Measurements from ENCODE around the gene ARID1B. TPM values are rescaled to one million over a fixed set of nuclear protein-coding genes. Genes with fewer than 3 reads are reported as not detected.

The ARID1B gene
- total RNA-seq, 1 donor from 2014 or later, result 97.2 TPM

DNA sequence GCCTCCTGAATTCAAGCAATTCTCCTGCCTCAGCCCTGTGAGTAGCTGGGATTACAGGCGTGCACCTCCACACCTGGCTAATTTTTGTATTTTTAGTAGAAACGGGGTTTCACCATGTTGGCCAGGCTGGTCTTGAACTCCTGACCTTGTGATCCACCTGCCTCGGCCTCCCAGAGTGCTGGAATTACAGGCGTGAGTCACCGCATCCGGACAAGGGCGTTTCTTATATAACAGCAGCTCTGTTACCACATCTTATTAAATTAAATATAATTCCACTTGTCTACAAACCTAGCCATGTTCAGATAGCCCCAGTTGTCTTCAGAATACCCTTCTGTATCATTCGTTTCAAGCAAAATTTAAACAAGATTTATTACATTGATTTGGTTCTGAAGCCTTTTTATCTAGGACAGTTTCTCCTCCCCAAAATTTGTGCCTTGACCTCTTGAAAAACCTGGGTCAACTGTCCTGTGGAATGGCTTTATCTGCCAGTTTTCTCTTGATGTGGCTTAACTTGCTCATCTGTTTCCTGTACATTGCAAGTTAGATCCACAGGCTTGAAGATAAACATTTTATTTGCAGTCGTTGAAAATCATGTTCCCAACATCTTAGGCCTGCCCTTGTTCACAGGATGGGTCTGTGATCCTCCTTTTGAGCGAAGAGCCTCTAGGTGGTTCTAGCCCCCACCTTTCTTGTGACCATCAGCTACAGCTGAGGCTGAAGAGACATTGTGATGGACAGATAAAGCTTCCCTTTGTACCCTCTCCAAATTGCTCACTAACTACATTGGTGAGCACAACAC, 132.2 kb downstream of the ARID1B start:
- Mint-ChIP-seq H3K27ac (no peak overlapping the region), H3K4me1 (ENCODE audit: unreplicated experiment) (peaks cover 9% of the 10 kb centered on the region), H3K27me3 (no peaks in the 10 kb centered on the region), H3K9me3 (peaks cover 4% of the 10 kb centered on the region), H3K36me3 (peaks cover 27% of the 10 kb centered on the region), H3K4me3 (no peak overlapping the region)
- TF ChIP-seq, protein P1, sequence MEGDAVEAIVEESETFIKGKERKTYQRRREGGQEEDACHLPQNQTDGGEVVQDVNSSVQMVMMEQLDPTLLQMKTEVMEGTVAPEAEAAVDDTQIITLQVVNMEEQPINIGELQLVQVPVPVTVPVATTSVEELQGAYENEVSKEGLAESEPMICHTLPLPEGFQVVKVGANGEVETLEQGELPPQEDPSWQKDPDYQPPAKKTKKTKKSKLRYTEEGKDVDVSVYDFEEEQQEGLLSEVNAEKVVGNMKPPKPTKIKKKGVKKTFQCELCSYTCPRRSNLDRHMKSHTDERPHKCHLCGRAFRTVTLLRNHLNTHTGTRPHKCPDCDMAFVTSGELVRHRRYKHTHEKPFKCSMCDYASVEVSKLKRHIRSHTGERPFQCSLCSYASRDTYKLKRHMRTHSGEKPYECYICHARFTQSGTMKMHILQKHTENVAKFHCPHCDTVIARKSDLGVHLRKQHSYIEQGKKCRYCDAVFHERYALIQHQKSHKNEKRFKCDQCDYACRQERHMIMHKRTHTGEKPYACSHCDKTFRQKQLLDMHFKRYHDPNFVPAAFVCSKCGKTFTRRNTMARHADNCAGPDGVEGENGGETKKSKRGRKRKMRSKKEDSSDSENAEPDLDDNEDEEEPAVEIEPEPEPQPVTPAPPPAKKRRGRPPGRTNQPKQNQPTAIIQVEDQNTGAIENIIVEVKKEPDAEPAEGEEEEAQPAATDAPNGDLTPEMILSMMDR (conservative IDR thresholded peaks at IDR 0.05), result no peak
- DNase-seq (ENCODE audit: extremely low spot score, unreplicated experiment), result no peak

DNA sequence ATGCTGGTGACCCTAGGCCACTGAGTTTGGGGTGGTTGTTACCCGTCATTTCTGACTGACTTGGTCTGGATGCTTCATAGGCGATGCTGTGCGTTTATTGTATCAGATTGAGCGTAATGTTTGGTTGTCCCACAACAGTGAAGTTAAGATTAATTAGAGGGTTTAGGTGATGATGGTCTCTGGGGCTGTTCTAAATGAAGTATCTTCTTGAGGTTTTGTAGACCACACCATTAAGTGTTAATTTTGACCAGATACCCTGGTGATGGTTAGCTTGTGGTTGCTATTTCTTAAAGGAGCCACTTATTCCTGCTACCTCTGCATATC, 132.8 kb downstream of the ARID1B start:
- Mint-ChIP-seq H3K27ac (no peak overlapping the region), H3K36me3 (peaks cover 32% of the 10 kb centered on the region)

DNA sequence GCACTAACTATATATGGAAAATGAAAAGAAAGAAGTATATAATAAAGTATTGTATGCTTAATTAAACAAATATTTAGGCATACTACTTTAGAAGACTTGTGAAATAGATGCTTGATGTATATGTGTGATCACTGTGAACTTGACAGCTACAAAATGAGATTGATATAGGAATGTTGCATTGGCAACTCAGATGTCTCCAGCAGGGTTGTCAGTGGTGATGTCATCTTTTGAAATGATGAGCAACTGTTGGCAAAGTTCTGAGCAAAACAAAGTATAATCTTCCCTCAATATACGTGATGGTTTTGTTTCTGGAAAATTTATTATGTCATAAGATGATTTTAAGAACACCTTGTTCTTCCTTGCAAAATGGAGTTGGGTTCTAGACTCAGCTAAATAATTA, 133.8 kb downstream of the ARID1B start:
- no peak overlapping the region for H3K4me3 Mint-ChIP-seq
- DNase-seq (ENCODE audit: extremely low spot score, unreplicated experiment), result no peak
- H3K9me3 Mint-ChIP-seq, result peaks cover 4% of the 10 kb centered on the region
- H3K27me3 Mint-ChIP-seq, result no peaks in the 10 kb centered on the region
- no peak overlapping the region for H3K27ac Mint-ChIP-seq
- H3K4me1 Mint-ChIP-seq (ENCODE audit: unreplicated experiment), result peaks cover 11% of the 10 kb centered on the region
- TF ChIP-seq, protein P1 (conservative IDR thresholded peaks at IDR 0.05), result no peak
- H3K36me3 Mint-ChIP-seq, result peaks cover 30% of the 10 kb centered on the region

More for the DNA sequence above, 132.8 kb downstream of the ARID1B start:
- TF ChIP-seq, protein P1 (conservative IDR thresholded peaks at IDR 0.05), result no peak
- Mint-ChIP-seq H3K9me3 (peaks cover 4% of the 10 kb centered on the region), H3K27me3 (no peaks in the 10 kb centered on the region), H3K4me1 (ENCODE audit: unreplicated experiment) (peaks cover 9% of the 10 kb centered on the region), H3K4me3 (no peak overlapping the region)
- DNase-seq (ENCODE audit: extremely low spot score, unreplicated experiment), result no peak

DNA sequence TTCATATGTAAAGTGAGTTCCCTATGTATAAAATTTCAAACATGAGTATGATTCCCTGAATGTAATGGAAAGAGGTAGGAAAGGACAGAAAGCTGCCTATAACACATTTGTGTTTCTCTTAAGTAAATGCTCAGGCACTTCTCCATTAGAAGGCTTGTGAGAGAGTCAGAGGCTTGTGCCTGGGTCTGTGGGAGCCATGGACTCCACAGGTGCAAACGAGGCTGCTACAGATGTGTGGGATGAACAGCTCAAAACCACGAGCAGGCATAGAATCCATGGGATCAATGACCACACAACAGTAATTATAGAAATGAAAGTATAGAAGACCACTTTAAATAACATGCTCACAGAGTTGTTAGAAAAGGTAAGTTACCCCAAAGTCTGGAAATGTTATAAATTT, 134.4 kb downstream of the ARID1B start:
- peaks cover 17% of the 10 kb centered on the region for H3K4me1 Mint-ChIP-seq (ENCODE audit: unreplicated experiment)
- H3K9me3 Mint-ChIP-seq, result peaks cover 4% of the 10 kb centered on the region
- TF ChIP-seq, protein P1 (conservative IDR thresholded peaks at IDR 0.05), result no peak
- DNase-seq (ENCODE audit: extremely low spot score, unreplicated experiment), result no peak
- no peaks in the 10 kb centered on the region for H3K27me3 Mint-ChIP-seq
- H3K4me3 Mint-ChIP-seq, result no peak overlapping the region
- no peak overlapping the region for H3K27ac Mint-ChIP-seq
- peaks cover 28% of the 10 kb centered on the region for H3K36me3 Mint-ChIP-seq

DNA sequence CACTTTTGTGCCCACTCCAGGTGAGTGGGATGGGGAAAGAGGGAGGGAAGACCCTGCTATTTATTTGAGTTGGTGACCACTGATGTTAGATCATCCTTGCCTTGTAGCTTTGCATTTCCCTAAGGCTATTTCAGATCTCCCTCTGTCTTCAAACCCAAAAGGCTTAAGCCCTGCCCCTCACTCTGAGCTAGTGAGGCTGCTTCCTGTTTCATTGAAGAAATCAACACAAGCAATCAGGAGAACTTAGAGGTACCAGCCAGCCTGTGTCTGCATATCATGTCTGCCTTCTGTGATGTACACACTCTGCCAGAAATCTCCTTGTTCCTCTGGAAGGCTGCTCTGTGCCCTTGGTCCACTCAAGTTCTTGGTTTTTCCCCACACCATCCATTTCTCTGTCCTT, 135.3 kb downstream of the ARID1B start:
- DNase-seq (ENCODE audit: extremely low spot score, unreplicated experiment), result no peak
- peaks cover 21% of the 10 kb centered on the region for H3K36me3 Mint-ChIP-seq
- no peak overlapping the region for H3K4me3 Mint-ChIP-seq
- TF ChIP-seq, protein P1 (conservative IDR thresholded peaks at IDR 0.05), result no peak
- peaks cover 4% of the 10 kb centered on the region for H3K9me3 Mint-ChIP-seq
- H3K27me3 Mint-ChIP-seq, result no peaks in the 10 kb centered on the region
- H3K27ac Mint-ChIP-seq, result peak overlapping the region; percentile 1
- peaks cover 23% of the 10 kb centered on the region for H3K4me1 Mint-ChIP-seq (ENCODE audit: unreplicated experiment)
